Stimulated activated naive B cell treated with anti-CD40 and anti-IgM and Interleukin-4, amounts not matched to agents 10 μg/mL and 1 μg/mL and 100 μg/mL, for 72 hours (primary cell): ENCODE data around the gene USP36.
A peak's percentile ranks its signal among the peaks of the same experiment; 100 is the strongest.

Experiments used
- ATAC-seq, 2 donors: fragments of 150-1000 bp; cut with Tn5 transposase; replicated peaks; 2 replicates each; pipeline ENCODE4 v1.10.0; 2021; ENCODE audit warnings: moderate library complexity in 1 of 2
- DNase-seq: peaks from one replicate; pipeline ENCODE4 v3.0.0; 2021
- H3K27ac Mint-ChIP-seq: one replicate; pipeline ENCODE4 v1.8.0; 2022; ENCODE audit warnings: mild to moderate bottlenecking, mixed read lengths
- H3K27me3 Mint-ChIP-seq, 2 donors: one replicate each; pipeline ENCODE4 v1.8.0; 2022; ENCODE audit warnings: mixed read lengths in 2 of 2
- H3K36me3 Mint-ChIP-seq, 2 donors: one replicate each; pipeline ENCODE4 v1.8.0; 2022; ENCODE audit warnings: mixed read lengths in 2 of 2, mild to moderate bottlenecking in 1 of 2
- H3K4me1 Mint-ChIP-seq, 2 donors: one replicate each; pipeline ENCODE4 v1.8.0; 2022; ENCODE audit warnings: mixed read lengths in 2 of 2, mild to moderate bottlenecking in 1 of 2
- H3K4me3 Mint-ChIP-seq, 2 donors: one replicate each; pipeline ENCODE4 v1.8.0; 2022; ENCODE audit warnings: mild to moderate bottlenecking in 2 of 2, mixed read lengths in 2 of 2, moderate library complexity in 1 of 2
- H3K9me3 Mint-ChIP-seq, 2 donors: one replicate each; pipeline ENCODE4 v1.8.0; 2022; ENCODE audit warnings: mixed read lengths in 2 of 2, mild to moderate bottlenecking in 1 of 2

Gene USP36

GRCh38 chr17:78793968-78794367 is 46.6 kb downstream of the USP36 start:
- Mint-ChIP-seq H3K27me3 (no peaks in the 10 kb centered on the region), H3K9me3 (no peaks in the 10 kb centered on the region), H3K27ac (peak overlapping the region; percentile 15), H3K36me3 (peaks cover 50 to 71% of the 10 kb centered on the region in 2 donors), H3K4me3 (no peak overlapping the region), H3K4me1 (peaks cover 6 to 28% of the 10 kb centered on the region in 2 donors)
- ATAC-seq (no peak), DNase-seq (no peak)

- ATAC-seq = no peak
- H3K9me3 Mint-ChIP-seq = no peaks in the 10 kb centered on the region
- no peaks in the 10 kb centered on the region for H3K27me3 Mint-ChIP-seq
- H3K4me1 Mint-ChIP-seq = peaks cover 3 to 23% of the 10 kb centered on the region in 2 donors
- H3K27ac Mint-ChIP-seq = no peak overlapping the region
- no peak overlapping the region for H3K4me3 Mint-ChIP-seq
- no peak for DNase-seq
- H3K36me3 Mint-ChIP-seq = peaks cover 46 to 68% of the 10 kb centered on the region in 2 donors
These were observed 47.2 kb downstream of the USP36 start for GRCh38 chr17:78793415-78793814.

GRCh38 chr17:78791840-78792709 is 48.5 kb downstream of the USP36 start:
- DNase-seq = no peak
- Mint-ChIP-seq H3K4me3 (no peak overlapping the region), H3K9me3 (no peaks in the 10 kb centered on the region), H3K36me3 (peaks cover 47 to 63% of the 10 kb centered on the region in 2 donors), H3K27me3 (no peaks in the 10 kb centered on the region), H3K27ac (peak overlapping the region; percentile 37), H3K4me1 (peaks cover 3 to 23% of the 10 kb centered on the region in 2 donors)
- no peak for ATAC-seq

GRCh38 chr17:78790552-78790951 is 50.1 kb downstream of the USP36 start:
- H3K4me3 Mint-ChIP-seq = no peak overlapping the region

GRCh38 chr17:78789663-78790181 is 50.9 kb downstream of the USP36 start:
- Mint-ChIP-seq H3K36me3 (peaks cover 36 to 41% of the 10 kb centered on the region in 2 donors), H3K9me3 (no peaks in the 10 kb centered on the region), H3K4me3 (no peak overlapping the region), H3K27me3 (no peaks in the 10 kb centered on the region), H3K27ac (no peak overlapping the region), H3K4me1 (peaks cover 4 to 23% of the 10 kb centered on the region in 2 donors)
- ATAC-seq (no peak), DNase-seq (no peak)

More at GRCh38 chr17:78790552-78790951, 50.1 kb downstream of the USP36 start:
- Mint-ChIP-seq H3K36me3 (peaks cover 41 to 48% of the 10 kb centered on the region in 2 donors), H3K27ac (no peak overlapping the region), H3K27me3 (no peaks in the 10 kb centered on the region), H3K4me1 (peaks cover 3 to 23% of the 10 kb centered on the region in 2 donors), H3K9me3 (no peaks in the 10 kb centered on the region)
- DNase-seq = no peak
- no peak for ATAC-seq

GRCh38 chr17:78789149-78789662 is 51.4 kb downstream of the USP36 start:
- Mint-ChIP-seq H3K9me3 (no peaks in the 10 kb centered on the region), H3K27ac (no peak overlapping the region), H3K4me3 (no peak overlapping the region), H3K27me3 (no peaks in the 10 kb centered on the region), H3K36me3 (peaks cover 32 to 36% of the 10 kb centered on the region in 2 donors), H3K4me1 (peaks cover 4 to 23% of the 10 kb centered on the region in 2 donors)
- DNase-seq = no peak
- no peak for ATAC-seq

- no peak overlapping the region for H3K4me3 Mint-ChIP-seq
- H3K27me3 Mint-ChIP-seq = no peaks in the 10 kb centered on the region
- DNase-seq (no peak), ATAC-seq (no peak)
- no peaks in the 10 kb centered on the region for H3K9me3 Mint-ChIP-seq
- H3K27ac Mint-ChIP-seq = no peak overlapping the region
- H3K36me3 Mint-ChIP-seq = peaks cover 27 to 29% of the 10 kb centered on the region in 2 donors
- peaks cover 5 to 31% of the 10 kb centered on the region in 2 donors for H3K4me1 Mint-ChIP-seq
These were observed 52.2 kb downstream of the USP36 start for GRCh38 chr17:78788451-78788850.

- Mint-ChIP-seq H3K27me3 (no peaks in the 10 kb centered on the region), H3K36me3 (peaks cover 22 to 24% of the 10 kb centered on the region in 2 donors), H3K4me3 (no peak overlapping the region), H3K9me3 (no peaks in the 10 kb centered on the region), H3K4me1 (peaks cover 7 to 36% of the 10 kb centered on the region in 2 donors), H3K27ac (no peak overlapping the region)
- DNase-seq = no peak
- no peak for ATAC-seq
These were observed 53.2 kb downstream of the USP36 start for GRCh38 chr17:78787444-78787843.

GRCh38 chr17:78785663-78786057 is 55.0 kb downstream of the USP36 start:
- H3K4me3 Mint-ChIP-seq = no peak overlapping the region
- H3K36me3 Mint-ChIP-seq = peaks cover 10 to 17% of the 10 kb centered on the region in 2 donors
- no peak for DNase-seq
- no peak overlapping the region for H3K27ac Mint-ChIP-seq
- H3K4me1 Mint-ChIP-seq = peaks cover 7 to 29% of the 10 kb centered on the region in 2 donors
- no peak for ATAC-seq
- H3K27me3 Mint-ChIP-seq = no peaks in the 10 kb centered on the region
- H3K9me3 Mint-ChIP-seq = no peaks in the 10 kb centered on the region

GRCh38 chr17:78785011-78785662 is 55.5 kb downstream of the USP36 start:
- Mint-ChIP-seq H3K4me1 (peaks cover 9 to 32% of the 10 kb centered on the region in 2 donors), H3K36me3 (peaks cover 11 to 21% of the 10 kb centered on the region in 2 donors), H3K27me3 (no peaks in the 10 kb centered on the region), H3K4me3 (no peak overlapping the region), H3K9me3 (no peaks in the 10 kb centered on the region), H3K27ac (no peak overlapping the region)
- DNase-seq = no peak
- no peak for ATAC-seq

- Mint-ChIP-seq H3K27me3 (no peaks in the 10 kb centered on the region), H3K4me3 (no peak overlapping the region), H3K9me3 (no peaks in the 10 kb centered on the region), H3K4me1 (peaks cover 16 to 33% of the 10 kb centered on the region in 2 donors), H3K36me3 (peaks cover 19 to 29% of the 10 kb centered on the region in 2 donors), H3K27ac (no peak overlapping the region)
- ATAC-seq = no peak
- DNase-seq = no peak
These were observed 56.3 kb downstream of the USP36 start for GRCh38 chr17:78784352-78784751.

- H3K4me1 Mint-ChIP-seq = peaks cover 20 to 34% of the 10 kb centered on the region in 2 donors
- ATAC-seq = no peak
These were observed 56.8 kb downstream of the USP36 start for GRCh38 chr17:78783711-78784324.

GRCh38 chr17:78781893-78782304 is 58.7 kb downstream of the USP36 start, which contains the start of gene CYTH1:
CYTH1 (minus strand) TSS chr17:78782273; CDS start chr17:78782223, 50 bp downstream.
- Mint-ChIP-seq H3K27ac (peak within 1 kb of the TSS; percentile 98), H3K9me3 (no peaks in the 10 kb centered on the region), H3K4me3 (peak within 1 kb of the TSS; percentile 89), H3K36me3 (peaks cover 14 to 23% of the 10 kb centered on the region in 2 donors), H3K27me3 (no peaks in the 10 kb centered on the region), H3K4me1 (peaks cover 22 to 44% of the 10 kb centered on the region in 2 donors)
- ATAC-seq (no peak), DNase-seq (no peak)

More at GRCh38 chr17:78783711-78784324, 56.8 kb downstream of the USP36 start:
- Mint-ChIP-seq H3K4me3 (peak overlapping the region; percentile 30 to 56), H3K9me3 (no peaks in the 10 kb centered on the region), H3K27me3 (no peaks in the 10 kb centered on the region), H3K27ac (peak overlapping the region; percentile 73), H3K36me3 (peaks cover 21 to 34% of the 10 kb centered on the region in 2 donors)
- DNase-seq = no peak
